ENCODE measurements around the gene EML6.

The EML6 gene

DNA sequence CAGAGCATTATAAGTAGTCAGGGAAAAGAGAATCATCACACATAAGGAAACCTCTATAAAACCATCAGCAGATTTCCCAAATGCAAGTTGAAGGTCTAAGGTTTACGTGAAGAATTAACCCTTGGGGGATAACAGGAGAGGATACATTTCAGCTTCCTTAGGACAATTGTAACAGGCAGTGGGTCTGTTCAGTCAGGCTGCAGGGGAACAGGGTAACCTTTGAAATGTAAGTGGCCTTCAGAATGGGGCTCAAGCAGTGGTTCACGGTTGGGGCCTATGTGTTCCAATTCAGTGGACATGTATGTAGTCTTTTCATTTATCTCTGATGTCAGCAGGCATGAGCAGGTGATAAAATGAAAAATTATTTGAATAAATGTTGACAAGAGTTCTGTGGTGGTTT lies 139.3 kb downstream of the EML6 start:
- Histone ChIP-seq H3K79me2 (ENCODE audit: insufficient read depth, low read length) (no peaks in the 10 kb centered on the region), H4K20me1 (ENCODE audit: insufficient read depth, low read length, poor library complexity, severe bottlenecking) (no peaks in the 10 kb centered on the region), H3K9me3 (ENCODE audit: insufficient read depth, low read depth, low read length) (no peaks in the 10 kb centered on the region)

DNA sequence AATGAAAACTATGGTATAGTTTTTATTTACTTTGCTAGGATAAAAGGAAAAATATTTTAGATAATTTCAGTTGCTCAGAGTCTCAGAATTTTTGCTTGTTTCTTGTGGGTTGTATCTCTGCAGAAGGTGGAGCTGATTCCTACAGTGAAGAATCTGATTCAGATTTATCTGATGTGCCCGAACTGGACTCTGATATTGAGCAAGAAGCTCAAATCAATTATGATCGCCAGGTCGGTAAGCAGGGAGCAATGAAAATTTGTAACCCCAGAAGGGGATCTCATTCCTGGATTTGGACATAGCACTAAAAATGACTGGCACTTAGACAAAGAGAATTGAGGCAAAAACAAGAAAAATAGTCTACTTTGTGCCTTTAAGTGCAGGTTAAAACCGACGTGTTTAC lies 140.2 kb downstream of the EML6 start:
- Histone ChIP-seq H3F3A (ENCODE audit: low read depth) (no peaks in the 10 kb centered on the region), H3K9me3 (ENCODE audit: insufficient read depth, low read depth, low read length) (no peaks in the 10 kb centered on the region), H3K4me3 (ENCODE audit: low read length, poor library complexity, severe bottlenecking) (no peak overlapping the region), H3K4me1 (ENCODE audit: insufficient read depth, low read length, poor library complexity, severe bottlenecking) (peaks cover 9% of the 10 kb centered on the region), H3K9ac (ENCODE audit: low read depth, low read length, poor library complexity, severe bottlenecking) (no peak overlapping the region), H3K36me3 (ENCODE audit: insufficient read depth, low read length) (no peaks in the 10 kb centered on the region), H2AFZ (ENCODE audit: low read length) (no peak overlapping the region), H3K9me2 (replicated peaks; ENCODE audit: low read depth, low read length) (no peaks in the 10 kb centered on the region), H3K4me2 (ENCODE audit: low read depth, low read length, poor library complexity, severe bottlenecking) (no peak overlapping the region), H3K27me3 (ENCODE audit: insufficient read depth, low read length, poor library complexity, severe bottlenecking) (no peaks in the 10 kb centered on the region), H3K79me2 (ENCODE audit: insufficient read depth, low read length) (no peaks in the 10 kb centered on the region), H4K20me1 (ENCODE audit: insufficient read depth, low read length, poor library complexity, severe bottlenecking) (no peaks in the 10 kb centered on the region)
- TF ChIP-seq EZH2phosphoT487 (IDR thresholded peaks at IDR 0.05; ENCODE audit: borderline replicate concordance) (no peak), CTCF (conservative IDR thresholded peaks at IDR 0.05; ENCODE audit: low read length) (no peak)

More for the DNA sequence above, 139.3 kb downstream of the EML6 start:
- Histone ChIP-seq H3F3A (ENCODE audit: low read depth) (no peaks in the 10 kb centered on the region), H3K4me1 (ENCODE audit: insufficient read depth, low read length, poor library complexity, severe bottlenecking) (peaks cover 9% of the 10 kb centered on the region), H3K4me3 (ENCODE audit: low read length, poor library complexity, severe bottlenecking) (no peak overlapping the region), H2AFZ (ENCODE audit: low read length) (no peak overlapping the region), H3K27me3 (ENCODE audit: insufficient read depth, low read length, poor library complexity, severe bottlenecking) (no peaks in the 10 kb centered on the region), H3K9ac (ENCODE audit: low read depth, low read length, poor library complexity, severe bottlenecking) (no peak overlapping the region), H3K36me3 (ENCODE audit: insufficient read depth, low read length) (no peaks in the 10 kb centered on the region), H3K9me2 (replicated peaks; ENCODE audit: low read depth, low read length) (no peaks in the 10 kb centered on the region), H3K4me2 (ENCODE audit: low read depth, low read length, poor library complexity, severe bottlenecking) (no peak overlapping the region)
- no peak for TF ChIP-seq EZH2phosphoT487 (IDR thresholded peaks at IDR 0.05; ENCODE audit: borderline replicate concordance)
- no peak for TF ChIP-seq CTCF (conservative IDR thresholded peaks at IDR 0.05; ENCODE audit: low read length)

GRCh38 chr2:54864096-54864495 lies 140.6 kb downstream of the EML6 start:
- no peak overlapping the region for H3K9ac ChIP-seq (ENCODE audit: low read depth, low read length, poor library complexity, severe bottlenecking)
- H3K4me2 ChIP-seq (ENCODE audit: low read depth, low read length, poor library complexity, severe bottlenecking) = no peak overlapping the region
- no peak overlapping the region for H3K4me3 ChIP-seq (ENCODE audit: low read length, poor library complexity, severe bottlenecking)
- no peaks in the 10 kb centered on the region for H3K9me3 ChIP-seq (ENCODE audit: insufficient read depth, low read depth, low read length)
- no peaks in the 10 kb centered on the region for H3K79me2 ChIP-seq (ENCODE audit: insufficient read depth, low read length)
- no peaks in the 10 kb centered on the region for H4K20me1 ChIP-seq (ENCODE audit: insufficient read depth, low read length, poor library complexity, severe bottlenecking)
- H3F3A ChIP-seq (ENCODE audit: low read depth) = no peaks in the 10 kb centered on the region
- TF ChIP-seq CTCF (conservative IDR thresholded peaks at IDR 0.05; ENCODE audit: low read length) (no peak), EZH2phosphoT487 (IDR thresholded peaks at IDR 0.05; ENCODE audit: borderline replicate concordance) (no peak)
- no peak overlapping the region for H2AFZ ChIP-seq (ENCODE audit: low read length)
- no peaks in the 10 kb centered on the region for H3K36me3 ChIP-seq (ENCODE audit: insufficient read depth, low read length)
- H3K27me3 ChIP-seq (ENCODE audit: insufficient read depth, low read length, poor library complexity, severe bottlenecking) = no peaks in the 10 kb centered on the region
- peaks cover 9% of the 10 kb centered on the region for H3K4me1 ChIP-seq (ENCODE audit: insufficient read depth, low read length, poor library complexity, severe bottlenecking)
- no peaks in the 10 kb centered on the region for H3K9me2 ChIP-seq (replicated peaks; ENCODE audit: low read depth, low read length)
